Colonic mucosa (tissue), 4 donors: ENCODE results near the gene GPR35. TPM values are rescaled to one million over a fixed set of nuclear protein-coding genes. Genes with fewer than 3 reads are reported as not detected.

Source experiments
- DNase-seq: peaks from one replicate; pipeline ENCODE4 v3.0.0-alpha.2; 2020
- H3K27ac ChIP-seq: fragments of 200-600 bp; one replicate; pipeline ENCODE4 v1.8.0; 2021
- H3K27me3 ChIP-seq: fragments of 200-600 bp; one replicate; pipeline ENCODE4 v1.8.0; 2021
- H3K36me3 ChIP-seq: fragments of 200-600 bp; one replicate; pipeline ENCODE4 v1.8.0; 2021
- H3K4me1 ChIP-seq: fragments of 200-600 bp; one replicate; pipeline ENCODE4 v1.8.0; 2021; ENCODE audit warnings: mild to moderate bottlenecking
- H3K4me3 ChIP-seq: fragments of 200-600 bp; one replicate; pipeline ENCODE4 v1.8.0; 2021
- H3K9ac ChIP-seq, 2 donors: one replicate each; pipeline ENCODE4 v1.7.0; 2013; ENCODE audit warnings: control low read depth in 2 of 2, low read depth in 2 of 2, low read length in 2 of 2
- H3K9me3 ChIP-seq: fragments of 200-600 bp; one replicate; pipeline ENCODE4 v1.8.0; 2021
- CTCF ChIP-seq: fragments of 200-600 bp; IDR thresholded peaks from one replicate; pipeline ENCODE4 v1.8.0; 2022; ENCODE audit warnings: antibody characterized with exemption, mild to moderate bottlenecking
- intact Hi-C: fragments of 100-400 bp; cut with DNase I; formaldehyde crosslinking; loops from one replicate; pipeline ENCODE4 v1.14.1; 2022
- total RNA-seq, 2 donors: library from RNA; stranded (reverse); fragmentation: NEBNext Ultra II Directional in 1 of 2; extraction: Animal tissue kit (Norgen Biotek cat#: 25700) in 1 of 2; gene quantifications; one replicate each; pipeline ENCODE4 v1.2.1, GENCODE V29; 2021
- donor health status: healthy.
- donor health status: DM: no; HTN: no; CAD: no.
- donor health status: DM: no; HTN: no; CAD: no.

Gene GPR35
- total RNA-seq, 2 donors from 2014 or later = 64.4 to 92.2 TPM

- Histone ChIP-seq H3K9me3 (no peaks in the 10 kb centered on the region), H3K4me3 (no peak overlapping the region), H3K9ac (no peak overlapping the region), H3K27ac (no peak overlapping the region), H3K27me3 (no peaks in the 10 kb centered on the region), H3K4me1 (peaks cover 23% of the 10 kb centered on the region), H3K36me3 (no peaks in the 10 kb centered on the region)
- TF ChIP-seq CTCF = no peak
- no peak for DNase-seq
- intact Hi-C loops = no loop called here
Observed at GRCh38 chr2:240583774-240584173, 41.5 kb upstream of the GPR35 start.

GRCh38 chr2:240584486-240585031 lies 40.7 kb upstream of the GPR35 start:
- Histone ChIP-seq H3K4me3 (no peak overlapping the region), H3K4me1 (peaks cover 20% of the 10 kb centered on the region), H3K27ac (no peak overlapping the region), H3K9ac (peak overlapping the region; percentile 85 to 89), H3K27me3 (no peaks in the 10 kb centered on the region), H3K36me3 (no peaks in the 10 kb centered on the region), H3K9me3 (no peaks in the 10 kb centered on the region)
- DNase-seq = no peak
- no peak for TF ChIP-seq CTCF
- intact Hi-C loops = no loop called here

GRCh38 chr2:240585101-240585500 lies 40.2 kb upstream of the GPR35 start:
- Histone ChIP-seq H3K9me3 (no peaks in the 10 kb centered on the region), H3K27ac (no peak overlapping the region), H3K4me3 (peak overlapping the region; percentile 99), H3K36me3 (no peaks in the 10 kb centered on the region), H3K9ac (peak overlapping the region; percentile 85 to 89), H3K4me1 (peaks cover 15% of the 10 kb centered on the region), H3K27me3 (no peaks in the 10 kb centered on the region)
- intact Hi-C loops = no loop called here
- no peak for TF ChIP-seq CTCF
- no peak for DNase-seq

- no peak for DNase-seq
- intact Hi-C loops = no loop called here
Observed at GRCh38 chr2:240585681-240586197, 39.5 kb upstream of the GPR35 start.

GRCh38 chr2:240586198-240586918 lies 38.9 kb upstream of the GPR35 start, which contains the start of gene CAPN10:
Gene CAPN10 (plus strand): TSS chr2:240586734. CDS start chr2:240586912, 178 bp downstream.
- peak within 1 kb of the TSS; percentile 99 for H3K4me3 ChIP-seq
- no peak for TF ChIP-seq CTCF
- intact Hi-C loops = no loop called here
- H3K4me1 ChIP-seq = peaks cover 15% of the 10 kb centered on the region
- H3K9me3 ChIP-seq = no peaks in the 10 kb centered on the region
- peak; percentile 98 for DNase-seq
- H3K27me3 ChIP-seq = no peaks in the 10 kb centered on the region
- peak within 1 kb of the TSS; percentile 96 for H3K27ac ChIP-seq
- H3K36me3 ChIP-seq = no peaks in the 10 kb centered on the region
- peak within 1 kb of the TSS; percentile 87 to 89 for H3K9ac ChIP-seq

More at GRCh38 chr2:240585681-240586197, 39.5 kb upstream of the GPR35 start:
- Histone ChIP-seq H3K4me3 (peak overlapping the region; percentile 99), H3K9ac (peak overlapping the region; percentile 85 to 89), H3K4me1 (peaks cover 15% of the 10 kb centered on the region), H3K36me3 (no peaks in the 10 kb centered on the region), H3K9me3 (no peaks in the 10 kb centered on the region), H3K27ac (peak overlapping the region; percentile 96), H3K27me3 (no peaks in the 10 kb centered on the region)
- no peak for TF ChIP-seq CTCF
